AG09319 (cell line): Measurements from ENCODE around the gene ANKRD55.

ENCODE experiments used
- DNase-seq: peaks from one replicate; pipeline ENCODE4 v3.0.0-alpha.2; 2010; ENCODE audit warnings: low read depth; ENCODE audit errors: extremely low read depth
- CTCF ChIP-seq: IDR thresholded peaks from 2 replicates; pipeline ENCODE4 v1.5.1; 2011; ENCODE audit warnings: low read depth, mild to moderate bottlenecking, inconsistent platforms, low read length, moderate library complexity

The ANKRD55 gene

GRCh38 chr5:56095579-56096102 lies 137.5 kb downstream of the ANKRD55 start:
- no peak for TF ChIP-seq CTCF
- no peak for DNase-seq

- DNase-seq: no peak
- TF ChIP-seq CTCF: no peak
These were observed 138.4 kb downstream of the ANKRD55 start for GRCh38 chr5:56094579-56095361.

GRCh38 chr5:56093970-56094369 lies 139.2 kb downstream of the ANKRD55 start:
- no peak for DNase-seq
- TF ChIP-seq CTCF: no peak

- DNase-seq: no peak
- no peak for TF ChIP-seq CTCF
These were observed 141.0 kb downstream of the ANKRD55 start for GRCh38 chr5:56092115-56092514.

GRCh38 chr5:56091664-56092063 lies 141.5 kb downstream of the ANKRD55 start:
- TF ChIP-seq CTCF: no peak
- no peak for DNase-seq

- no peak for TF ChIP-seq CTCF
- no peak for DNase-seq
These were observed 142.2 kb downstream of the ANKRD55 start for GRCh38 chr5:56090793-56091460.
